ENCODE measurements around the gene DPAGT1. TPM values are rescaled to one million over a fixed set of nuclear protein-coding genes. Genes with fewer than 3 reads are reported as not detected.

DPAGT1 gene
- total RNA-seq (2022; extraction: Qiagen RNA extraction), result 30.3 to 37.9 TPM (median 36.3 TPM) in 5 replicates

DNA sequence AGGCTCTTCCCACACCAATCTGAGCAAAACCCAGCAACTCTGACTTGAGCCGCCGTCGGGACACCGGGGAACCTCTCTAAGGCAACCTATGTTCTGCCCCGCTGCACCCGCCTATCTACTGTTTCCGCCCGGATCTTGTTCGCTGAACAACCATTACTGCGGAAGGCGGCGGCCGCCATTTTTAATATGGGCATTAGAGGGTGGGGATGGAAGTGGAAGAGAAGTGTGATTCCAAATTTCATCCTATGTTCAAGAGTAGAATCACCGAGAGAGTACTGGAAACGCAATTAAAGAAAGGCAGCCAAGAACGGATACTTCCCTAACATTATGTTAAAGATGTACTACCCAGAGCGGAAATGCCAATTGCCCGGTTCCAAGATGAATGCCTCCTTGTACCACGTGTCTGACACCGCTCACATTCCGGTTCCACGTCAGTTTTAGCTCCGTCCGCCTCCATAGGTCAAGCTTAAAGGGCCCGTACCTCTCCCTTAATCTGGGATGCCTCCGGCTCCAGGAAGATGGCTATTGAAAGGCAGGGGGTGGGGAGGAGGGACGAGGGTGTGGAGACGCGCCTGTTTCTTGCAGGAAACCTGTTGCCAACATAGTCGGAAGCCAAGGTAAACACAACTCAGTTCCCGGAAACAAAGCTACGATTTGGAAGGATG is at the start of gene DPAGT1:
Gene DPAGT1 (minus strand): TSS at position 95 of the 665 bp plus-strand sequence. CDS start 198 bp downstream, outside the sequence.

GRCh38 chr11:119149018-119149785 is 47.5 kb upstream of the DPAGT1 start, which contains the start of gene ABCG4:
Gene ABCG4 (plus strand): TSS chr11:119149052. CDS start chr11:119149966, 914 bp downstream.

GRCh38 chr11:119121008-119121810 is 19.6 kb upstream of the DPAGT1 start, which contains the start of gene HINFP:
Gene HINFP (plus strand): TSS chr11:119121580. CDS start chr11:119126945, 5,365 bp downstream.

GRCh38 chr11:119106564-119107537 is 5.2 kb upstream of the DPAGT1 start, which contains the start of gene C2CD2L:
Gene C2CD2L (plus strand): TSS chr11:119107344. CDS start chr11:119107742, 398 bp downstream.

GRCh38 chr11:119084663-119085436 is 16.8 kb downstream of the DPAGT1 start, which contains the start of gene HMBS:
Gene HMBS (plus strand): TSS chr11:119084881. CDS start chr11:119085034, 153 bp downstream.

DNA sequence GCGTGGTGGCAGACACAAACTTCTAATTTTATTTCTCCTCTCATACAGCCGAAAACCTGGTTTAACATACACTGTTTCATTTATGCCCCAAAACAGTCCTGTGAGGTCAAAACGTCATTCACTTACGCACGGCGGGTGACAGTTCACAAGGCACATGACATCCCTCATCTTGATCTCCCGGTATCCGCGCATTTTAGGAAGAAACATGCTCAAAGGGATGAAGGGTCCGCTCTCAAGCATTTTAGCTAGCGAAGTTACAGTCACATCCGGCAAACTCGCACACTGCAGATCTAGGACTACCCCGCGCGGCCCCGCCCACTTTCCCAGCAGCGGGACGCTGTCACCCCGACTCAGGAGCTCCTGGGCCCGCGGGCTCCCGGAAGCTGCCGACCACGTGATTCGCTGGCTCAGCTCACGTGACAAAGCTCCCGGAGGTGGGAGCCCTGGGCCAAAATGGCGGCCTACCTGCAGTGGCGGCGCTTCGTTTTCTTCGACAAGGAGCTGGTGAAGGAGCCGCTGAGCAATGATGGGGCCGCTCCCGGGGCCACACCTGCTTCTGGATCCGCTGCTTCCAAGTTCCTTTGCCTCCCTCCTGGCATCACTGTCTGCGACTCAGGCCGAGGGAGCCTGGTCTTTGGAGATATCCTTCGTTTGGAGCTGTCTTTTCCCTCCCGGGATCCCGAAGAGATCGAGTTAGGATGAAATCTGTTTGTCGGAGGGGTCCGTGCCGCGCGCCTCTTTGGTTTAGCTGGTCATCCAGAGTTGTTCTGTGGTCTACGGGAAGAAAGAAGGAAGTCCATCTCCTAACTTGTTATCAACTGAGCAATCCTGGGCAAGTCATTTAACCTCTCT is 34.1 kb downstream of the DPAGT1 start, which contains the start of gene VPS11:
Gene VPS11 (plus strand): TSS at position 448 of the 852 bp plus-strand sequence. CDS start 6 bp downstream, at position 454.

DNA sequence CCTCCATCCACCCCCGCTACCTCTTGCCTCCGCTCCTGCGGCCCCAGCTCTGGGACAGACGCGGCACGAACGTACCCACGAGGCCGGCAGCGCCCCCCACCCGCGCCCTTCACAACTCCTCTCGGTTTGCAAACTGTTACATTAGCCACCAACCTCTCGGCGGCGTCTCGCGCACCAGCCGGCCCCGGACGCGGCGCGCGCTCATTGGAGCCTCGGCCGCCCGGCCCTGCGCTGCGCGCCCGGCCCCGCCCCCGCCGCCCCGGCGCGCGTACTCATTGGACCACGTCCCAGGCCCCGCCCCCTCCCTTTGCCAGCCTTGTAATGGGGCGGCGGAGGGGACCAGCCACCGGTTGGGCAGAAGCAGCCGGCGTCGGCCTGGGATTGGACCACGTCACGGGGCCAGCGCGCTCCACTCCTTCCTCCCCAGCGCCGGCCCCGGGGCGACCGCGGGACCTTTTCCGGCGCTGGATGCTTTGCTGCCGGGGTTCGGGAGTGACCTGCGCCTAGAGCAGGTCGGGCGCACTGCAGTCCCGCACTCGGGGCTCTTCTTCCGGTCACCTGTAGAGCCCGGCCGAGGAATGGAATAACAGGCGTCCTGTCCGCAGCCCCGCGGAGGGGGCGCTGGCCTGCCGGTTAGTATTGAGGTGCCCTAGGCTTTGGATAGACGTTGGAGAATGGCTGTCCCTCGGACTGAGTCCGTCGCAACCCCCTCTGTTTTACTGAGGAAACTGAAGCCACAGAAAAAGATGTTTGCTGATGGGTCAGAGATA is 44.5 kb downstream of the DPAGT1 start, which contains the start of gene HYOU1:
Gene HYOU1 (minus strand): TSS at position 206 of the 770 bp plus-strand sequence. CDS start 1,045 bp downstream, outside the sequence.

Other genes with a start within 250 kb of the DPAGT1 start
- gene CXCR5, start 218.0 kb downstream of the DPAGT1 start, total RNA-seq (2022; extraction: Qiagen RNA extraction), result 0.09 to 0.19 TPM (median 0.14 TPM) in 5 replicates
- gene BCL9L, start 175.9 kb downstream of the DPAGT1 start, total RNA-seq (2022; extraction: Qiagen RNA extraction), result 138 to 215 TPM (median 187 TPM) in 5 replicates
- gene UPK2, start 145.6 kb downstream of the DPAGT1 start, total RNA-seq (2022; extraction: Qiagen RNA extraction), result 0.23 to 1.2 TPM (median 0.90 TPM) in 5 replicates
- gene FOXR1, start 130.1 kb downstream of the DPAGT1 start, total RNA-seq (2022; extraction: Qiagen RNA extraction), result not detected in 5 replicates
- 10.2 to 14.9 TPM (median 10.6 TPM) in 5 replicates for gene CENATAC, start 103.7 kb downstream of the DPAGT1 start, total RNA-seq (2022; extraction: Qiagen RNA extraction)
- 771 to 1,028 TPM (median 776 TPM) in 5 replicates for gene RPS25, start 83.5 kb downstream of the DPAGT1 start, total RNA-seq (2022; extraction: Qiagen RNA extraction)
- gene TRAPPC4, start 83.1 kb downstream of the DPAGT1 start, total RNA-seq (2022; extraction: Qiagen RNA extraction), result 58.5 to 64.0 TPM (median 60.1 TPM) in 5 replicates
- 11.4 to 12.0 TPM (median 11.6 TPM) in 5 replicates for gene SLC37A4, start 71.0 kb downstream of the DPAGT1 start, total RNA-seq (2022; extraction: Qiagen RNA extraction)
- 41.9 to 48.0 TPM (median 45.4 TPM) in 5 replicates for gene HYOU1, start 44.6 kb downstream of the DPAGT1 start, total RNA-seq (2022; extraction: Qiagen RNA extraction)
- 11.1 to 12.8 TPM (median 12.2 TPM) in 5 replicates for gene VPS11, start 34.0 kb downstream of the DPAGT1 start, total RNA-seq (2022; extraction: Qiagen RNA extraction)
- 42.4 to 55.7 TPM (median 45.5 TPM) in 5 replicates for gene HMBS, start 17.0 kb downstream of the DPAGT1 start, total RNA-seq (2022; extraction: Qiagen RNA extraction)
- 4.1 to 5.7 TPM (median 5.0 TPM) in 5 replicates for gene C2CD2L, start 5.5 kb upstream of the DPAGT1 start, total RNA-seq (2022; extraction: Qiagen RNA extraction)
- 9.2 to 10.8 TPM (median 9.4 TPM) in 5 replicates for gene HINFP, start 19.7 kb upstream of the DPAGT1 start, total RNA-seq (2022; extraction: Qiagen RNA extraction)
- 0.27 to 0.52 TPM (median 0.33 TPM) in 5 replicates for gene ABCG4, start 47.2 kb upstream of the DPAGT1 start, total RNA-seq (2022; extraction: Qiagen RNA extraction)
- 10.4 to 11.6 TPM (median 10.9 TPM) in 5 replicates for gene NLRX1, start 66.9 kb upstream of the DPAGT1 start, total RNA-seq (2022; extraction: Qiagen RNA extraction)
- gene NHERF4, start 83.6 kb upstream of the DPAGT1 start, total RNA-seq (2022; extraction: Qiagen RNA extraction), result 0.06 to 0.20 TPM (median 0.14 TPM) in 5 replicates
- 5.8 to 8.9 TPM (median 7.6 TPM) in 5 replicates for gene CBL, start 104.5 kb upstream of the DPAGT1 start, total RNA-seq (2022; extraction: Qiagen RNA extraction)
- 10.4 to 12.7 TPM (median 11.5 TPM) in 5 replicates for gene MCAM, start 215.3 kb upstream of the DPAGT1 start, total RNA-seq (2022; extraction: Qiagen RNA extraction)
- 31.1 to 39.1 TPM (median 36.8 TPM) in 5 replicates for gene RNF26, start 232.7 kb upstream of the DPAGT1 start, total RNA-seq (2022; extraction: Qiagen RNA extraction)
- gene C1QTNF5, start 239.0 kb upstream of the DPAGT1 start, total RNA-seq (2022; extraction: Qiagen RNA extraction), result not detected in 5 replicates
- gene MFRP, start 244.9 kb upstream of the DPAGT1 start, total RNA-seq (2022; extraction: Qiagen RNA extraction), result not detected in 5 replicates